ENCODE data around the gene SDR9C7. TPM values are rescaled to one million over a fixed set of nuclear protein-coding genes. Genes with fewer than 3 reads are reported as not detected.
"Not testable (repeated sequence)": the region's sequence is repeated elsewhere in the genome, so short reads cannot be mapped to it uniquely, and the experiment has no call there.

SDR9C7 gene
- total RNA-seq, 1 experiment from 2014 or later: not detected

GRCh38 chr12:56978397-56979138 lies 44.4 kb upstream of the SDR9C7 start:
- DNase-seq (no peak), ATAC-seq (no peak)
- no peak overlapping the region for H3K4me2 ChIP-seq (ENCODE audit: low read length)
- no peaks in the 10 kb centered on the region for H3K27me3 ChIP-seq (ENCODE audit: low read length)
- CTCF ChIA-PET: no interaction called here
- H4K20me1 ChIP-seq (ENCODE audit: low read length): no peaks in the 10 kb centered on the region
- no peak overlapping the region for H2AFZ ChIP-seq (ENCODE audit: low read length)
- POLR2A ChIA-PET (ENCODE audit: unreplicated experiment): no interaction called here
- H3K36me3 ChIP-seq (ENCODE audit: low read depth, low read length): no peaks in the 10 kb centered on the region
- no TSS peak for BruUV-seq (replicated peaks)
- no peaks in the 10 kb centered on the region for H3K79me2 ChIP-seq (ENCODE audit: low read length)
- TF ChIP-seq EZH2phosphoT487 (IDR thresholded peaks at IDR 0.05; ENCODE audit: borderline replicate concordance, low read length): no peak
- no peak for TF ChIP-seq EZH2 (IDR thresholded peaks at IDR 0.05; ENCODE audit: low read length, unreplicated experiment)
- TF ChIP-seq CTCF (conservative IDR thresholded peaks at IDR 0.05; ENCODE audit: low read depth, low read length): no peak
- H3K4me1 ChIP-seq (ENCODE audit: insufficient read depth, low read length): no peaks in the 10 kb centered on the region
- H3K4me3 ChIP-seq (ENCODE audit: low read length): no peak overlapping the region
- H3F3A ChIP-seq (ENCODE audit: low read length, unreplicated experiment): no peaks in the 10 kb centered on the region
- no peaks in the 10 kb centered on the region for H3K9me3 ChIP-seq (ENCODE audit: low read length)
- no peaks in the 10 kb centered on the region for H3K9me2 ChIP-seq (replicated peaks; ENCODE audit: low read length)
- no peak overlapping the region for H3K9ac ChIP-seq (ENCODE audit: low read length)
- intact Hi-C loops (cut with micrococcal nuclease): no loop called here
- H3K27ac ChIP-seq (ENCODE audit: low read length): no peak overlapping the region

DNA sequence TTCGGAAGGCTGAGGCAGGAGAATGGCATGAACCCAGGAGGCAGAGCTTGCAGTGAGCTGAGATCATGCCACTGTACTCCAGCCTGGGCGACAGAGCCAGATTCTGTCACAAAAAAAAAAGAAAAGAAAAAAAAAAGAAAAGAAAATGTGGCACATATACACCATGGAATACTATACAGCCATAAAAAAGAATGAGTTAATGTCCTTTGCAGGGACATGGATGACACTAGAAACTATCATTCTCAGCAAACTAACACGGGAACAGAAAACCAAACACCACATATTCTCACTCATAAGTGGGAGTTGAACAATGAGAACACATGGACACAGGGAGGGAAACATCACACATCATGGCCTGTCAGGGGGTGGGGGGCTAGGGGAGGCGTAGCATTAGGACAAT lies 43.2 kb upstream of the SDR9C7 start:
- H3K36me3 ChIP-seq (ENCODE audit: low read depth, low read length); H3K4me2 ChIP-seq (ENCODE audit: low read length); H3K27ac ChIP-seq (ENCODE audit: low read length); intact Hi-C loops (cut with micrococcal nuclease); ATAC-seq; H3K4me1 ChIP-seq (ENCODE audit: insufficient read depth, low read length); H2AFZ ChIP-seq (ENCODE audit: low read length); H3K79me2 ChIP-seq (ENCODE audit: low read length); CTCF ChIA-PET; BruUV-seq (replicated peaks); H3K27me3 ChIP-seq (ENCODE audit: low read length); H3K4me3 ChIP-seq (ENCODE audit: low read length); H4K20me1 ChIP-seq (ENCODE audit: low read length); DNase-seq; H3K9ac ChIP-seq (ENCODE audit: low read length); POLR2A ChIA-PET (ENCODE audit: unreplicated experiment); H3K9me3 ChIP-seq (ENCODE audit: low read length); H3F3A ChIP-seq (ENCODE audit: low read length, unreplicated experiment); H3K9me2 ChIP-seq (replicated peaks; ENCODE audit: low read length): not testable (repeated sequence)

DNA sequence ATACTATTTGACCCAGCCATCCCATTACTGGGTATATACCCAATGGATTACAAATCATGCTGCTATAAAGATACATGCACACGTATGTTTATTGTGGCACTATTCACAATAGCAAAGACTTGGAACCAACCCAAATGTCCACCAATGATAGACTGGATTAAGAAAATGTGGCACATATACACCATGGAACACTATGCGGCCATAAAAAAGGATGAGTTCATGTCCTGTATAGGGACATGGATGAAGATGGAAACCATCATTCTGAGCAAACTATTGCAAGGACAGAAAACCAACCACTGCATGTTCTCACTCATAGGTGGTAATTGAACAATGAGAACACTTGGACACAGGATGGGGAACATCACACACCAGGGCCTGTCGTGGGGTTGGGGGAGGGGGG lies 40.0 kb upstream of the SDR9C7 start:
- H3F3A ChIP-seq (ENCODE audit: low read length, unreplicated experiment); H3K4me2 ChIP-seq (ENCODE audit: low read length); H3K9ac ChIP-seq (ENCODE audit: low read length); H3K36me3 ChIP-seq (ENCODE audit: low read depth, low read length); H3K9me2 ChIP-seq (replicated peaks; ENCODE audit: low read length); H3K79me2 ChIP-seq (ENCODE audit: low read length); ATAC-seq; H3K9me3 ChIP-seq (ENCODE audit: low read length); CTCF ChIA-PET; H4K20me1 ChIP-seq (ENCODE audit: low read length); POLR2A ChIA-PET (ENCODE audit: unreplicated experiment); H3K27me3 ChIP-seq (ENCODE audit: low read length); BruUV-seq (replicated peaks); H3K4me1 ChIP-seq (ENCODE audit: insufficient read depth, low read length); H3K27ac ChIP-seq (ENCODE audit: low read length); intact Hi-C loops (cut with micrococcal nuclease); H3K4me3 ChIP-seq (ENCODE audit: low read length); DNase-seq; H2AFZ ChIP-seq (ENCODE audit: low read length): not testable (repeated sequence)

- H3K4me1 ChIP-seq (ENCODE audit: insufficient read depth, low read length); DNase-seq; intact Hi-C loops (cut with micrococcal nuclease); H2AFZ ChIP-seq (ENCODE audit: low read length); POLR2A ChIA-PET (ENCODE audit: unreplicated experiment); BruUV-seq (replicated peaks); H3K9me3 ChIP-seq (ENCODE audit: low read length); H3K9me2 ChIP-seq (replicated peaks; ENCODE audit: low read length); H3K27me3 ChIP-seq (ENCODE audit: low read length); H3K9ac ChIP-seq (ENCODE audit: low read length); H3K4me2 ChIP-seq (ENCODE audit: low read length); H4K20me1 ChIP-seq (ENCODE audit: low read length); ATAC-seq; H3K79me2 ChIP-seq (ENCODE audit: low read length); H3K36me3 ChIP-seq (ENCODE audit: low read depth, low read length); H3F3A ChIP-seq (ENCODE audit: low read length, unreplicated experiment); H3K4me3 ChIP-seq (ENCODE audit: low read length); H3K27ac ChIP-seq (ENCODE audit: low read length); CTCF ChIA-PET: not testable (repeated sequence)
These were observed 34.7 kb upstream of the SDR9C7 start for GRCh38 chr12:56968910-56969309.

DNA sequence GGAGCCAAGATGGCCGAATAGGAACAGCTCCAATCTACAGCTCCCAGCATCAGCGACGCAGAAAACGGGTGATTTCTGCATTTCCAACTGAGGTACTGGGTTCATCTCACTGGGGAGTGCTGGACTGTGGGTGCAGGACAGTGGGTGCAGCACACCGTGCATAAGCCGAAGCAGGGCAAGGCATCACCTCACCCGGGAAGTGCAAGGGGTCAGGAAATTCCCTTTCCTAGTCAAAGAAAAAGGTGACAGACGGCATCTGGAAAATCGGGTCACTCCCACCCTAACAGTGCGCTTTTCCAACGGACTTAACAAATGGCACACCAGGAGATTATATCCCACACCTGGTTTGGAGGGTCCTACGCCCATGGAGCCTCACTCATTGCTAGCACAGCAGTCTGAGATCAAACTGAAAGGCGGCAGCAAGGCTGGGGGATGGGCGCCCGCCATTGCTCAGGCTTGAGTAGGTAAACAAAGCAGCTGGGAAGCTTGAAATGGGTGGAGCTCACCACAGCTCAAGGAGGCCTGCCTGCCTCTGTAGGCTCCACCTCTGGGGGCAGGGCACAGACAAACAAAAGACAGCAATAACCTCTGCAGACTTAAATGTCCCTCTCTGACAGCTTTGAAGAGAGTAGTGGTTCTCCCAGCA lies 31.9 kb upstream of the SDR9C7 start:
- ATAC-seq; H3K27me3 ChIP-seq (ENCODE audit: low read length); BruUV-seq (replicated peaks); H3K27ac ChIP-seq (ENCODE audit: low read length); H3K9me3 ChIP-seq (ENCODE audit: low read length); H3F3A ChIP-seq (ENCODE audit: low read length, unreplicated experiment); H3K36me3 ChIP-seq (ENCODE audit: low read depth, low read length); POLR2A ChIA-PET (ENCODE audit: unreplicated experiment); CTCF ChIA-PET; H4K20me1 ChIP-seq (ENCODE audit: low read length); H3K9ac ChIP-seq (ENCODE audit: low read length); H3K4me2 ChIP-seq (ENCODE audit: low read length); intact Hi-C loops (cut with micrococcal nuclease); H3K4me3 ChIP-seq (ENCODE audit: low read length); H3K4me1 ChIP-seq (ENCODE audit: insufficient read depth, low read length); H3K9me2 ChIP-seq (replicated peaks; ENCODE audit: low read length); H3K79me2 ChIP-seq (ENCODE audit: low read length): not testable (repeated sequence)
- H2AFZ ChIP-seq (ENCODE audit: low read length): peak overlapping the region; percentile 65; the same call in 1 of the 2 replicates
- peak; percentile 16 for DNase-seq

DNA sequence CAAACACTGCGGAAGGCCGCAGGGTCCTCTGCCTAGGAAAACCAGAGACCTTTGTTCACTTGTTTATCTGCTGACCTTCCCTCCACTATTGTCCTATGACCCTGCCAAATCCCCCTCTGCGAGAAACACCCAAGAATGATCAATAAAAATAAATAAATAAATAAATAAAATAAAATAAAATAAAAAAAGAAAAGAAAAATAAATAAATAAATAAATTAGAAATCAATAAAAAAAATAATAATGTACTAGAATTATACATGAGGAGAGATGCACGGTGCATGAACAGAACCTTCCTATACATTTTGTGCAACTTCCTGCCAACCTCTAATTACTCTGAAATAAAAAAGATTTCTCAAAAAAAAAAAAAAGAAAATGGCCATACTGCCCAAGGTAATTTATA lies 30.9 kb upstream of the SDR9C7 start:
- DNase-seq; H3F3A ChIP-seq (ENCODE audit: low read length, unreplicated experiment); H3K9me2 ChIP-seq (replicated peaks; ENCODE audit: low read length); H3K4me2 ChIP-seq (ENCODE audit: low read length); intact Hi-C loops (cut with micrococcal nuclease); CTCF ChIA-PET; H3K27ac ChIP-seq (ENCODE audit: low read length); H3K79me2 ChIP-seq (ENCODE audit: low read length); BruUV-seq (replicated peaks); ATAC-seq; H2AFZ ChIP-seq (ENCODE audit: low read length); H3K4me3 ChIP-seq (ENCODE audit: low read length); H3K4me1 ChIP-seq (ENCODE audit: insufficient read depth, low read length); POLR2A ChIA-PET (ENCODE audit: unreplicated experiment); H4K20me1 ChIP-seq (ENCODE audit: low read length); H3K27me3 ChIP-seq (ENCODE audit: low read length); H3K9me3 ChIP-seq (ENCODE audit: low read length); H3K36me3 ChIP-seq (ENCODE audit: low read depth, low read length); H3K9ac ChIP-seq (ENCODE audit: low read length): not testable (repeated sequence)
